Gastroesophageal sphincter (tissue), 4 donors: ENCODE measurements around the gene CSNK1G2. TPM values are rescaled to one million over a fixed set of nuclear protein-coding genes. Genes with fewer than 3 reads are reported as not detected.
A peak's percentile ranks its signal among the peaks of the same experiment; 100 is the strongest.

Experiments used
- ATAC-seq: fragments of 150-250 bp; one replicate; pipeline ENCODE4 v1.9.1; 2016; ENCODE audit warnings: mild to moderate bottlenecking, moderate library complexity
- H3K27ac ChIP-seq, 4 donors: fragments of 200-600 bp; sonication (generic) in 3 of 4; 1 replicate in 3 of 4; 2 replicates in 1 of 4; pipeline ENCODE4 v1.5.1; 2016 to 2019
- H3K27me3 ChIP-seq: fragments of 200-600 bp; sonication (generic); one replicate; pipeline ENCODE4 v1.5.1; 2019
- H3K36me3 ChIP-seq, 2 donors: fragments of 200-600 bp; sonication (generic); one replicate each; pipeline ENCODE4 v1.5.1; 2019; ENCODE audit warnings: control low read depth in 1 of 2
- H3K4me1 ChIP-seq, 3 donors: fragments of 200-600 bp; sonication (generic); 1 replicate in 2 of 3; 2 replicates in 1 of 3; pipeline ENCODE4 v1.5.1; 2016 to 2019; ENCODE audit warnings: control low read depth in 2 of 3
- H3K4me3 ChIP-seq, 2 donors: fragments of 200-600 bp; sonication (generic); one replicate each; pipeline ENCODE4 v1.5.1; 2019; ENCODE audit warnings: mild to moderate bottlenecking in 1 of 2, moderate library complexity in 1 of 2
- H3K9me3 ChIP-seq, 3 donors: fragments of 200-600 bp; sonication (generic); one replicate each; pipeline ENCODE4 v1.5.1; 2017 to 2019; ENCODE audit warnings: control low read depth in 2 of 3
- CTCF ChIP-seq, 4 experiments: fragments of 200-600 bp in 2 of 4; fragments of 450-650 bp in 2 of 4; sonication (generic) in 1 of 4; IDR thresholded peaks; one replicate each; pipeline ENCODE4 v1.5.1; 2017 to 2019; ENCODE audit warnings: antibody characterized with exemption in 4 of 4, mild to moderate bottlenecking in 2 of 4, moderate library complexity in 2 of 4
- EP300 ChIP-seq: sonication (generic); formaldehyde crosslinking; IDR thresholded peaks from one replicate; pipeline ENCODE4 v1.6.1; 2017; ENCODE audit warnings: antibody characterized with exemption, mild to moderate bottlenecking
- POLR2A ChIP-seq, 2 donors: fragments of 450-650 bp; IDR thresholded peaks; one replicate each; pipeline ENCODE4 v1.6.1; 2017; ENCODE audit warnings: antibody characterized with exemption in 2 of 2, mild to moderate bottlenecking in 2 of 2, moderate library complexity in 1 of 2
- POLR2AphosphoS5 ChIP-seq: sonication (generic); formaldehyde crosslinking; IDR thresholded peaks from one replicate; pipeline ENCODE4 v1.6.1; 2017; ENCODE audit warnings: antibody characterized with exemption
- WGBS, 2 donors: methylation state at CpG; one replicate each; pipeline ENCODE4 v1.1.5; 2018; ENCODE audit warnings: low coverage in 1 of 2; 5-methylcytosine and 5-hydroxymethylcytosine counted together
- total RNA-seq, 4 donors: library from RNA; depleted of rRNA; stranded (reverse); fragments of >200 nt; gene quantifications; one replicate each; pipeline ENCODE4 v1.1.0, GENCODE V29; 2016

Gene CSNK1G2
- total RNA-seq = 10 to 100 TPM; 40.4 to 57.4 (median 46.2) TPM

- H3K27me3 ChIP-seq = no peaks in the 10 kb centered on the region
- 0% methylated on average over 9 of the region's 97 CpGs; no CpG with 5 or more reads in 1 of the 2 donors for WGBS, 2 donors
- peaks cover 0 to 55% (median 27%) of the 10 kb centered on the region in 3 donors for H3K4me1 ChIP-seq
- peak; percentile 19 for ATAC-seq
- TF ChIP-seq POLR2AphosphoS5 (no peak), CTCF (IDR thresholded peaks at IDR 0.05) (peak in 2 of 4 experiments; percentile 49 to 56), EP300 (no peak), POLR2A (IDR thresholded peaks at IDR 0.05) (peak in 1 of 2 donors; percentile 63)
- H3K27ac ChIP-seq = peak within 1 kb of the TSS; percentile 92 to 100 (median 99)
- no peaks in the 10 kb centered on the region for H3K36me3 ChIP-seq
- H3K4me3 ChIP-seq = peak within 1 kb of the TSS; percentile 65 to 91
- H3K9me3 ChIP-seq = no peaks in the 10 kb centered on the region
Measured at GRCh38 chr19:1941146-1942077, at the start of gene CSNK1G2. Gene CSNK1G2, plus strand, starts transcription at chr19:1941172. Its CDS starts 28,601 bp downstream, at chr19:1969773.

GRCh38 chr19:1893791-1894190, 47.2 kb upstream of the CSNK1G2 start:
- TF ChIP-seq EP300 (no peak), POLR2A (IDR thresholded peaks at IDR 0.05) (no peak), CTCF (IDR thresholded peaks at IDR 0.05) (no peak), POLR2AphosphoS5 (no peak)
- Histone ChIP-seq H3K4me3 (no peak overlapping the region), H3K27me3 (no peaks in the 10 kb centered on the region), H3K36me3 (no peaks in the 10 kb centered on the region), H3K4me1 (peaks cover 0 to 16% (median 0%) of the 10 kb centered on the region in 3 donors), H3K27ac (no peak overlapping the region), H3K9me3 (no peaks in the 10 kb centered on the region)
- WGBS, 2 donors = 77 to 81% methylated on average over 6 to 13 of the region's 17 CpGs
- no peak for ATAC-seq

GRCh38 chr19:1896508-1896907, 44.5 kb upstream of the CSNK1G2 start:
- 80 to 100% methylated on average over 1 to 5 of the region's 13 CpGs for WGBS, 2 donors
- no peaks in the 10 kb centered on the region for H3K27me3 ChIP-seq
- H3K4me3 ChIP-seq = no peak overlapping the region
- TF ChIP-seq POLR2A (IDR thresholded peaks at IDR 0.05) (no peak), CTCF (IDR thresholded peaks at IDR 0.05) (no peak), POLR2AphosphoS5 (no peak), EP300 (no peak)
- peaks cover 0 to 16% (median 0%) of the 10 kb centered on the region in 3 donors for H3K4me1 ChIP-seq
- H3K36me3 ChIP-seq = no peaks in the 10 kb centered on the region
- no peak overlapping the region for H3K27ac ChIP-seq
- no peak for ATAC-seq
- H3K9me3 ChIP-seq = no peaks in the 10 kb centered on the region

- H3K4me3 ChIP-seq = no peak overlapping the region
- TF ChIP-seq POLR2AphosphoS5 (no peak), POLR2A (IDR thresholded peaks at IDR 0.05) (no peak), EP300 (no peak), CTCF (IDR thresholded peaks at IDR 0.05) (no peak)
- H3K27me3 ChIP-seq = no peaks in the 10 kb centered on the region
- no peaks in the 10 kb centered on the region for H3K9me3 ChIP-seq
- peak overlapping the region in 3 of 4 donors; percentile 26 to 59 (median 36) for H3K27ac ChIP-seq
- WGBS, 2 donors = 62 to 100% methylated on average over 2 to 8 of the region's 16 CpGs
- H3K4me1 ChIP-seq = peaks cover 0 to 38% (median 4%) of the 10 kb centered on the region in 3 donors
- H3K36me3 ChIP-seq = no peaks in the 10 kb centered on the region
- no peak for ATAC-seq
Measured at GRCh38 chr19:1901940-1902404, 39.0 kb upstream of the CSNK1G2 start.
